Amniotic stem cell (primary cell): ENCODE results near the gene TMEM269.

Experiments used
- DNase-seq: peaks from one replicate; lab custom pipeline; 2025; lab: John Stamatoyannopoulos, UW

Gene TMEM269, protein sequence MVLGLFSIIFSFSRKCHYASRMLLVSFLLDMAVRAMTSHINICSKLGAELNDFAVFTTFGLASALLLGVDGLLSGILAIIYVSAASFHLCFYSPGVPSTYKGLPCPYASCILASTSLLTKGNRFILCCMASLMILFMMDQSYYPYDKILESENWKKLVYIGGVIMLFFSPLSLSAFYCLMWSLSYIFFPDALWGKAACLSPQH

GRCh38 chr1:42784946-42785693, at the start of gene TMEM269:
TSS of gene TMEM269 (plus strand) at chr1:42784991. CDS start at chr1:42789894, 4,903 bp downstream.
- no peak for DNase-seq

DNA sequence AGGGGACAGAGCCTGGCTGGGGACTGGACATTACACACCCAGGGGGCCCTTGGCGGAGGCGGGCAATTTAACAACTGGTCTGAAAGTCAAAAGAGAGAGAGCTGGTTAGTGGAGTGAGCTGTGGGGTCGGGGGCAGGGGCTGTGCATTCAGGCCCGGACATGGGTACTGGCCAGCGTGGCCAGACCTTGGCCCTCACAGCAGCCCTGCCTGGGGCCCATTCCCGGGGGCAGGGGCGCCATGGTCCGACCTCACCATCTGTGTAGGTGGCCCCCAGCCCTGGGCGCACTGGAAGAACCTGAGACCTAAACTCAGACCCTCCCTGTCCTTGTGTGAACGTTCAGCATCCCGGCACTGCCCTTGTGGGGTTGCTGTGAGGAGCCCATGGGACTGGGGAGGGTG, 49.7 kb upstream of the TMEM269 start:
- DNase-seq: no peak

- no peak for DNase-seq
Measured at GRCh38 chr1:42735477-42736105, 49.2 kb upstream of the TMEM269 start.

- DNase-seq: no peak
Measured at GRCh38 chr1:42736152-42736551, 48.6 kb upstream of the TMEM269 start.

DNA sequence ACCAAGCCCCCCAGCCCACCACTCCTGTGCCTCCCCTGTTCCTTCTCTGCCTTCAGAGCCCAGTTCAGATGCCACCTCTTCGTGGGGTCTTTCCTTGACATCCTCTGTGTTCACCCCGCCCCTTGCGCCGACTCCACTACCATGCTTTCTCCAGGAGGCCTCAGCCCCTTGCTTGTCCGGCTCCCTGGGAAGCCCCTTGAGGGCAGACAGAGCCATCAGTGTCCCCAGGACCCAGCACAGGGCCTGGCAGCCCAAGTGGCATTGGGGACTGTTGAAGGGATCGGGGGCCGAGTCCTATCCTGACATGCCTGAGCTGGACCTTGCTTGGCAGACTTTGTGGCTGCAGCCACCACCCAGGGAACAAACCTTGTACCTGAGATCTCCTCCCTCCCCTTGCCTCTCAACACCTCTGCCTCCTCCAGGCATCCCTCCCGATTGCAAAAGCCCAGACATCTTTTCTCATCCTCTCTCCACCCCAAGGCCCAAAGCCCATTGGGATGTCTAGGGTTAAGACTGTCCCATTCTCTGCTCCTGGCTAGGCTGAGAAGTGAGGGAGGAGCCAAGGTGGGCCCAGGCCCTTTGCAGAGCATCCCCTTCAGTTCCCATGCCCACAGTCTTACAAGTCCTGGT, 48.1 kb upstream of the TMEM269 start:
- DNase-seq: no peak

- no peak for DNase-seq
Measured at GRCh38 chr1:42737257-42737656, 47.5 kb upstream of the TMEM269 start.

DNA sequence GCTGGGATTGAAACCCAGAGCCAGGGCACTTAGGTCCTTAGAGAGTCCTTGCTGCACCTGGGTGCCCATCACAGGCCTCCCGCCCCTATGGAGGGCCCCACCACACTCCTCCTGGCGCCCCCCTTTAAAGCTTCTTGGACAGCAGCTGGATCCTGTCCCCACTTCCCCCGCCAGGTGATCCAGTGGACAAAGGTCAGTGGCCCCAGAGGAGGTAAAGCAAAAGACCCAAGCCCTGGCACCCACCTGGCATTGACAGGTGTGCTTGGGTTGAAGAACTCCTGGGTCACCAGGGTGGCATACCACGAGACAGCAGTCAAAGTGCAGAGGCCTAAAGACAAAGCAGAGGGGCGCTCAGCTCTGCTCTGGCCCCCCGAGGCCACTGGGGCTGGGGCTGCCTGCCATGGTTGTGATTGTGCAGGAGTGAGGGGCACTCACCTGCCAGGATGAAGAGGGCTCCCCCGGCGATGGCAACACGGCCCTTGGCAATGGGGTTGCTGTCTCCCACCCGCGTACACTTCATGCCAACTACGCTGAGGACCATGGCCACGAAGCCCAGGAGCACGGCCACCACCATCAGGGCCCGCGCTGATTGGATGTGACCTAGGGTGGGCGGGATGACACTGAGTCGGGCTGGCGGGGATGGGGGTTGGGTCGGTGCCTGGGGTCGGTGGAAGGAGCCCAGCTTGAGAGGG, 46.7 kb upstream of the TMEM269 start:
- DNase-seq: no peak

DNA sequence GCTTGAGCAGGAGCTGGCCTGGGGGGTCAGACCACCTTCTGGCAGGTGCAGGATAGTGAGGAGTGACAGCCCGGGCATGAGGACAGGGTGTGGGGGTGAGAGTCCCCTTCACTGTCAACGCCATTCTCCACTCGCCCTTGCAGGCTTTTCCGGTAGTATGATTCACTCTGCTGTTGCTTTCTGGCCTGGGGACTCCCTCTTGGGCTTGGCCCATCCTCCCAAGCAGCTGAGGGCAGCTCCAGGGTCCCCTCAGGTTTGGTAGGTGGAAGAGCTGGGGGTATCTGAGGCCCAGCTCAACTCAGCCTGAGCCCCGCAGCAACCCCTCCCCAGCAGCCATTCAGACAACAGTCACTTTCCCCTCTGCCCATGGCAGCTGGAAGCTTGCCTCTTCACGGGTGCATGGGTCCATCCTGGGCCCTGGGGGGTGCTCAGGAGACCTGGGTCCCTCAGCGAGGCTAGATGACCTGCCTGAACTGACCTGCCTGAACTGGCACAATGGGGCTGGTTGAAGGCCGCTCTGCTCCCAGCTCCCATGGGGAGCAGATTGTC, 46.0 kb upstream of the TMEM269 start:
- DNase-seq: no peak

- no peak for DNase-seq
Measured at GRCh38 chr1:42739753-42740700, 44.8 kb upstream of the TMEM269 start, which contains the start of gene CLDN19. TSS of gene CLDN19 (minus strand) at chr1:42740236. CDS start at chr1:42740063, 173 bp downstream.

DNA sequence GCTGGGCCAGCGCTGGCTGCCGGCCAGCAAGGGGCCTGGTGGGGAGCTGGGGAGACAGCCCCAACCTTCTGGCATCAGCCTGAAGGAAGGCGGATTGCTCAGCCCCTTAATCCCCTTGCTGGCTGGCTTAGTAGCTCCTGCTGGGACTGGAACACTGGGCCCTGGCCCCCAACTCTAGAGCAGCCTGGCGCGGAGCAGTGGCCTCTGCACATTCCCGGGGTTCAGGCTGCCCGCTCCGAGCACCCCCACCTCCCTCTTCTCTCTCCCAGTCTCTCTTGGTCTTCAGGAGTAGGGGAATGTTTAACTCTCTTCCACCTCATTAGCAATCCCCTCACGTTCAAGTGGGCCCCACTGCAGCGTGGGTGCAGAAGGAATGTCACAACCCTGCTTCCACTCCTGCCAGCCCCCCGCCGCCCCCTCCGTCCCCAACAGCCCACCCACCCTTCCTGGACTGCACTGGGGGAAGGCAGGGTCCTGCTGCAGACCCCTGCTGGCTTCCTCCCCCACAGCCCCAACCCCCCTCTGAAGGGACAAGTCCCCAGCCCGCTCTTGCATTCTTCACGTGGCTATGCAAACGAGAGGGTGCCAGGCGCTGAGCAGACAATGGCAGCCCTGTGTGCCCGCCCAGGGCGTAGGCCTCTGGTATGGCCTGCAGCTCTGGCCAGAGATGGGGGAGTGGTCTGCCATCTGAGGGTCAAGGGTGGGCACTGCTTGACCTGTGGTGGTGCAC, 43.8 kb upstream of the TMEM269 start:
- no peak for DNase-seq

DNA sequence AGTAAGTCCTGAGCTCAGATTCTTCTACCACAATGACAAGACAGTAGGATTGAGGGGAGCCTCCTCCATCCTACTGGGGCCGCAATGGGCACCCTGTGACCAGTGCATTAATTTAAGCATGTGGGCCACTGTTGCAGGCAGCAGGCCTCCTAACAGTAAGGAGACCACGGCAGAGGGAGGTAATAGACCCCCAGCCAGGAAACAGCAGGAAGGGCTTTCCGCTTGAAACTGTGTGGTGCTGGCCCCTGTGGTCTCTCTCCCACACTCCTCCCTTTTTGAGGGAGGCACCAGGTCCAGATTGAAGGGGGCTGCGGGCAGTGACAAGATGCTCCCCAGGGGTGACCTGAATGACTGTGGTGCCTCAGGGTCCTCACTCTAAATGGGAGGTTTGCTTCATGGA, 43.1 kb upstream of the TMEM269 start:
- DNase-seq: no peak

GRCh38 chr1:42742141-42742540, 42.6 kb upstream of the TMEM269 start:
- no peak for DNase-seq

- DNase-seq: no peak
Measured at GRCh38 chr1:42742617-42743316, 42.0 kb upstream of the TMEM269 start.

- no peak for DNase-seq
Measured at GRCh38 chr1:42743317-42744147, 41.3 kb upstream of the TMEM269 start.

GRCh38 chr1:42744148-42744413, 40.7 kb upstream of the TMEM269 start:
- no peak for DNase-seq

DNA sequence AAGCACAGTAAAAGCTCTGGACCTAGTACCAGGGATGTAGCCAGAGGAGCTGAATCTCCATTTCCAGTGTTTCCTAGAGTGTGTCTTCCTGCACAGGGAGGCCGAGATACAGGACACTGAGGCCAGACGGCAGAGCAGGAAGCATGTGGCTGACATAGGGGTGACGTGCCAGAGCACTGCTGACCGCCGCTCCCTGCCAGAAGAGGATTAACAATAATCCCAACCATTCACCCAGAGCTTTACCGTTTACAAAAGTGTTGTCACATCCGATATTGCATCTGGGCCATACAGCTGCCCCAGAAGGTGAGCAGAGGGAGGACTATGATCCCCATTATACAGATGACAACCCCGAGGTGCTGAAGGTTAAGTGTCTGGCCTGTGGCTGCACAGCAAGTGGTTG, 38.9 kb upstream of the TMEM269 start:
- no peak for DNase-seq

DNA sequence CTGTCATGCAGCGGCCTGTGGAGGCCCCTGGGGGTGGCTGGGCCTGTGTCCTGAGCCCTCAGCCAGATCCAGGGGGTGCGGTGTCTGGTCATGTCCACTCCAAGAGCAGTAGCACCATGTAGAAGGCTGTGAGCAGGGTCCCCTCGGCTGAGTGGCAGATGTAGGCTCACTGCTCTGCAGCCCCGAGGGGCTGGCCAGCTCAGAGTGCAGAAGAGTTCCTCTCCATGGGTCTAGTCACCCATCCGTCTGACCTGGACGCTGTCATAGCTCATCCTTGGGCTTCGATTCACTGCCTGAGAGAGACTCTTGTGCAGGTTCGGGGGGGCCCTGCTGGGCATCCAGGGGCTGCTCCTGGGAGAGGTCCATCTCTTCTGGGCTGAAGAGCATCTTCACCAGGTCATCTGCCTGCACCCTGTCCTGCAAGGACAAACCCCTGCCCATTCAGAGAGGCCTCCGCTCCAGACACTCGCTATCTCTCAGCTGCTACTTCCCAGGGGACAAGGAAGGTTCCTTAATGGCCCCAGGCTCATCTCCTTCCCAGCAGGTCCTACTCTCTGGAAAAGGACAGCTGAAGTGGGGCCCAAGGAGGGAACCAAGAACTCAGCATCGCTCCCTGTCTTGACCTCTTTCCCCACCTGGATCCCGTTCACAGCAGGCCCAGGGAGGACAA, 38.2 kb upstream of the TMEM269 start:
- DNase-seq: no peak

DNA sequence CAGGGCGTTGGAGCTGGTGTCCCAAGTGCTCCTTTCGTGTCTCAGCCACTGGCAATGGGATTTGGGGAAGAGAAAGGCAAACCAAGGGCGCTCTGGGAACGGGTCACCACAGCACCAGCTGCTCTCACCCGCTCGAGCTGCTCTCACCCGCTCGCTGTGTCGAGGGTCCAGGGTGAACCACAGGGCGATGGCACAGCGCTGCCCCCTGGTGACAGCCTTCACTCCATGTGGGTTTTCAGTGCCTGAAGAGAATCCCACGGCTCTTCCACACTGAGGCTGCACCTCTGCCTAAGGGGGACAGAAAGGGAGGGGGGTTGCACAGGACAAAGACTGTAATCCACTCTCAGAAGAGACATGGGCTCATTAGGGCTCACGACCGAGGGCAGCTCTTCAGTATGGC, 37.7 kb upstream of the TMEM269 start:
- DNase-seq: no peak
